ENCODE results near the gene KLHDC8A. TPM values are rescaled to one million over a fixed set of nuclear protein-coding genes. Genes with fewer than 3 reads are reported as not detected.
A peak's percentile ranks its signal among the peaks of the same experiment; 100 is the strongest.
"Not testable (repeated sequence)": the region's sequence is repeated elsewhere in the genome, so short reads cannot be mapped to it uniquely, and the experiment has no call there.

The KLHDC8A gene, protein sequence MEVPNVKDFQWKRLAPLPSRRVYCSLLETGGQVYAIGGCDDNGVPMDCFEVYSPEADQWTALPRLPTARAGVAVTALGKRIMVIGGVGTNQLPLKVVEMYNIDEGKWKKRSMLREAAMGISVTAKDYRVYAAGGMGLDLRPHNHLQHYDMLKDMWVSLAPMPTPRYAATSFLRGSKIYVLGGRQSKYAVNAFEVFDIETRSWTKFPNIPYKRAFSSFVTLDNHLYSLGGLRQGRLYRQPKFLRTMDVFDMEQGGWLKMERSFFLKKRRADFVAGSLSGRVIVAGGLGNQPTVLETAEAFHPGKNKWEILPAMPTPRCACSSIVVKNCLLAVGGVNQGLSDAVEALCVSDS
- polyA plus RNA-seq: 8.7 TPM
- long read RNA-seq, donor 1, partial matches to known transcripts: 0 of 1 reads
- long read RNA-seq, donor 1, other reads (novel, unspliced or antisense): 0 of 1 reads
- long read RNA-seq, donor 2, partial matches to known transcripts: 0 of 3 reads
- long read RNA-seq, donor 2, other reads (novel, unspliced or antisense): 0 of 3 reads
- long read RNA-seq, donor 3: 0 reads
- long read RNA-seq, donor 4: 0 reads
- long read RNA-seq, donor 5: 0 reads
- long read RNA-seq, donor 6: 0 reads
- long read RNA-seq, donor 7, partial matches to known transcripts: 0 of 1 reads
- long read RNA-seq, donor 7, other reads (novel, unspliced or antisense): 0 of 1 reads
- long read RNA-seq, donor 8, partial matches to known transcripts: 0 of 1 reads
- long read RNA-seq, donor 8, other reads (novel, unspliced or antisense): 0 of 1 reads
- long read RNA-seq, donor 9, partial matches to known transcripts: 0 of 2 reads
- long read RNA-seq, donor 9, other reads (novel, unspliced or antisense): 0 of 2 reads
- long read RNA-seq, donor 10, partial matches to known transcripts: 0 of 1 reads
- long read RNA-seq, donor 10, other reads (novel, unspliced or antisense): 0 of 1 reads
- long read RNA-seq, donor 11: 0 reads

DNA sequence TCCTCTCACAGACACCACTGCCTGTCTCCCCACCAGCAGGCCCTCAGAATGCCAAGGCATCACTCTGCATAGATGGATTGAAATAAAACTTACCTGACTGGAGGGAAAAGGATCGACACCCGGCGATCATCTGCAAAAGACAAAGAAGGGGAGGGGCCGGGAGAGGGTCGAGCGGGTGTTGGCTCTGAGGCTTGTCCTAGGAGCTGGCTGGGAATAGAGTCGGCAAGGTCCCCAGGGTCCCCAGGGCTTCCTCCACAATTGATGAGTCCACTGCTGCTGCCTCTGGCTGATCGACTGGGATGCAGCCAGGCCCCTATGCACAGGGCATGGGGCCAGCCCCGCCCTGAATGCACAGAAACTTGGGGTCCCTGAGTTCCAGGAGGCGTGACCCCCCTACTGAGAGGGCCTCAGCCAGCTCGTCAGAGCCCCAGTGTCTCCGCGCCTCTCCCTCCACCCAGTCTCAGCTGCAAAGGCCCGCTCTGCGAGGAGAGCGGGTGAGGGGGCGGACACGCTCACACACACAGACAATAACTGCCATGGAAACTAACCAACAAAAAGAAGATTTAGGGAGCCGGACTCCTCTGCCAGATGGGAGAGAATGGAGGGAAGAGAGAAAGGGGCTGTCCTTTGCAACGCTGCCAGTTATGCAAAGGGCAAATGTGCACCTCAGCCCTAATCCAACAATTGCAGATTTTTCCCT is at the start of gene KLHDC8A:
TSS of gene KLHDC8A (minus strand) at position 483 of the 700 bp plus-strand sequence. CDS start 13,318 bp downstream, outside the sequence.
- Histone ChIP-seq H3K9me3 (ENCODE audit: control insufficient read depth, low read depth, low read length) (no peaks in the 10 kb centered on the region), H3K27ac (ENCODE audit: low read length) (peak within 1 kb of the TSS; percentile 14), H3K27me3 (ENCODE audit: control insufficient read depth, insufficient read depth, low read length) (no peaks in the 10 kb centered on the region), H3K36me3 (ENCODE audit: control insufficient read depth, insufficient read depth, low read length) (no peaks in the 10 kb centered on the region), H3K4me1 (ENCODE audit: control insufficient read depth, insufficient read depth, low read length) (peaks cover 7% of the 10 kb centered on the region), H3K4me3 (ENCODE audit: low read length) (peak within 1 kb of the TSS; percentile 2)
- peak; percentile 38 to 42 for DNase-seq
- no CpG with 5 or more reads among the region's 20 CpGs for whole genome bisulfite sequencing (ENCODE audit: insufficient coverage, low lambda C conversion rate)

DNA sequence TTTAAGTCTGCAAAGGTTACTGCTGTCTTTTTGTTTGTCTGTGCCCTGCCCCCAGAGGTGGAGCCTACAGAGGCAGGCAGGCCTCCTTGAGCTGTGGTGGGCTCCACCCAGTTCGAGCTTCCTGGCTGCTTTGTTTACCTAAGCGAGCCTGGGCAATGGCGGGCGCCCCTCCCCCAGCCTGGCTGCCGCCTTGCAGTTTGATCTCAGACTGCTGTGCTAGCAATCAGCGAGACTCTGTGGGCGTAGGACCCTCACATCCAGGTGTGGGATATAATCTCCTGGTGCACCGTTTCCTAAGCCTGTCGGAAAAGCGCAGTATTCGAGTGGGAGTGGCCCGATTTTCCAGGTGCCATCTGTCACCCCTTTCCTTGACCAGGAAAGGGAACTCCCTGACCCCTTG is 49.5 kb upstream of the KLHDC8A start:
- not testable (repeated sequence) for H3K9me3 ChIP-seq (ENCODE audit: control insufficient read depth, low read depth, low read length); H3K36me3 ChIP-seq (ENCODE audit: control insufficient read depth, insufficient read depth, low read length); H3K27me3 ChIP-seq (ENCODE audit: control insufficient read depth, insufficient read depth, low read length); H3K4me3 ChIP-seq (ENCODE audit: low read length); H3K4me1 ChIP-seq (ENCODE audit: control insufficient read depth, insufficient read depth, low read length); H3K27ac ChIP-seq (ENCODE audit: low read length); DNase-seq
- WGBS (ENCODE audit: insufficient coverage, low lambda C conversion rate): no CpG with 5 or more reads among the region's 12 CpGs

DNA sequence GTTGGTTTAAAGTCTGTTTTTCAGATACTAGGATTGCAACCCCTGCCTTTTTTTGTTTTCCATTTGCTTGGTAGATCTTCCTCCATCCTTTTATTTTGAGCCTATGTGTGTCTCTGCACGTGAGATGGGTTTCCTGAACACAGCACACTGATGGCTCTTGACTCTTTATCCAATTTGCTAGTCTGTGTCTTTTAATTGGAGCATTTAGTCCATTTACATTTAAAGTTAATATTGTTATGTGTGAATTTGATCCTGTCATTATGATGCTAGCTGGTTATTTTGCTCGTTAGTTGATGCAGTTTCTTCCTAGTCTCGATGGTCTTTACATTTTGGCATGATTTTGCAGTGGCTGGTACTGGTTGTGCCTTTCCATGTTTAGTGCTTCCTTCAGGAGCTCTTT is 47.8 kb upstream of the KLHDC8A start:
- H3K27ac ChIP-seq (ENCODE audit: low read length); H3K9me3 ChIP-seq (ENCODE audit: control insufficient read depth, low read depth, low read length); H3K27me3 ChIP-seq (ENCODE audit: control insufficient read depth, insufficient read depth, low read length); H3K36me3 ChIP-seq (ENCODE audit: control insufficient read depth, insufficient read depth, low read length); DNase-seq; H3K4me3 ChIP-seq (ENCODE audit: low read length); H3K4me1 ChIP-seq (ENCODE audit: control insufficient read depth, insufficient read depth, low read length): not testable (repeated sequence)
- WGBS (ENCODE audit: insufficient coverage, low lambda C conversion rate): no CpG with 5 or more reads among the region's 3 CpGs

DNA sequence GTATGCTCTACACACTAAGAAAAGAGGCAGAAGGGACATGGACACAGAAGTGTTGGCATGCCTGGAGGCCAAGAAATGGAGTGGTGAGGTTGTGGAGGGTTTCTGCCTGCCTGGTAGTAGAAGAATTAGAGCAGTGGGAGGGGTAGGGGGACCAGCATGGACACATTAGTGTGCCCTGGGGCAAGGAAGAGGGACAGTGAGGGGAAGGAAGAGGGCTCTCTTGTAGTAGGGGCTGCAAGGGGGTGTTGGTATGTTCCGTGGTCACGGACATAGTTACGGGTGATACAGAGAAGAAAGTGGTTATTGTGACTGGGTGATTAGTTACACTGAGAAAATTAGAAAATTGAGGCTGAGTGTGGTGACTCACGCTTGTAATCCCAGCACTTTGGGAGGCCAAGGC is 41.9 kb upstream of the KLHDC8A start:
- no peak for DNase-seq
- Histone ChIP-seq H3K36me3 (ENCODE audit: control insufficient read depth, insufficient read depth, low read length) (no peaks in the 10 kb centered on the region), H3K27ac (ENCODE audit: low read length) (no peak overlapping the region), H3K4me1 (ENCODE audit: control insufficient read depth, insufficient read depth, low read length) (no peaks in the 10 kb centered on the region), H3K27me3 (ENCODE audit: control insufficient read depth, insufficient read depth, low read length) (no peaks in the 10 kb centered on the region), H3K4me3 (ENCODE audit: low read length) (no peak overlapping the region), H3K9me3 (ENCODE audit: control insufficient read depth, low read depth, low read length) (no peaks in the 10 kb centered on the region)
- 92% methylated on average over 2 of the region's 4 CpGs for WGBS (ENCODE audit: insufficient coverage, low lambda C conversion rate)

DNA sequence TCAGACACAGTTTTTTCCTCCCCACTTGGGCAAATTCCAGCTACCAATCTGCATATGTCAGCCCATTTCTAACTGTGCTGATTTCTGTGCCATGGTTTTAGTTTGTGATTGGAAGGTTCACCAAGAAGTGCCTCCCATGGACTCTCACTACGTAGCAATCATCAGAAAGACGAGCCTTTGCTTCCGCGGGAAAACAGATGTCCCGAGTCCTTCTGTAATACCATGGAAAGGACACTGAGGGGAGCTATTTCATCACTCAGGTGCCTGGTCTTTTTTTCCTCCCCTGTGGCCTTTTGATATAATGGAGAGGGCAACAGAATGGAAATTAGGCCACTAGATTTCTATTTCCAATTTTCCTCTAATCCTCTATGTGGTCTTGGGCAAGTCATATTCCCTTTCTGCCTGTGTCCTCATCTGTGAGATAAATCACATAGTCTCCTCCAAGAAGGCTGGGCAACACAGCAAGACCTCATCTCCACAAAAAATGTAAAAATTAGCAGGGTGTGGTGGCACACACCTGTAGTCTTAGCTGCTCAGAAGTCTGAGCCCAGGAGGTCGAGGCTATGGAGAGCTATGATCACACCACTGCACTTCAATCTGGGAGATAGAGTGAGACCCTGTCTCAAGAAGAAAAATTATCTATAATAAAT is 40.4 kb upstream of the KLHDC8A start:
- no CpG with 5 or more reads among the region's 6 CpGs for WGBS (ENCODE audit: insufficient coverage, low lambda C conversion rate)
- no peaks in the 10 kb centered on the region for H3K9me3 ChIP-seq (ENCODE audit: control insufficient read depth, low read depth, low read length)
- H3K4me1 ChIP-seq (ENCODE audit: control insufficient read depth, insufficient read depth, low read length): no peaks in the 10 kb centered on the region
- no peaks in the 10 kb centered on the region for H3K27me3 ChIP-seq (ENCODE audit: control insufficient read depth, insufficient read depth, low read length)
- H3K36me3 ChIP-seq (ENCODE audit: control insufficient read depth, insufficient read depth, low read length): no peaks in the 10 kb centered on the region
- peak in 1 of 2 donors; percentile 42 for DNase-seq
- no peak overlapping the region for H3K4me3 ChIP-seq (ENCODE audit: low read length)
- H3K27ac ChIP-seq (ENCODE audit: low read length): no peak overlapping the region

DNA sequence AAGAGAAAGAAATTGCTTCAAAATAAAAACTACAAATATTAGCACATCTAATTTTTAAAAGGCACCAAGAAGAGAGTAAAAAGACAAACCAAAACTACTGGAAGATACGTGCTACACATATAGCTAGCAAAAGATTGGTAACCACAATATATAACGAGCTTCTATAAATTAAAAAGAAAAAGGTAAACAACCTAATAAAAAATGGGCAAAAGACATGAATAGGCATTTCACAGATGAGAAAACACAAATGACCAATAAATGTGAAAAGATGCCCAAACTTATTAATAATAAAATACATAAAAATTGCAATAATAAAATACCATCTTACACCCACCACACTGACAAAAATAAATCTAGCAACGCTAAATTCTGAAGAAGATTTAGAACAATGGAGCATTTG is 38.9 kb upstream of the KLHDC8A start:
- Histone ChIP-seq H3K27me3 (ENCODE audit: control insufficient read depth, insufficient read depth, low read length) (no peaks in the 10 kb centered on the region), H3K27ac (ENCODE audit: low read length) (no peak overlapping the region), H3K4me1 (ENCODE audit: control insufficient read depth, insufficient read depth, low read length) (no peaks in the 10 kb centered on the region), H3K9me3 (ENCODE audit: control insufficient read depth, low read depth, low read length) (no peaks in the 10 kb centered on the region), H3K36me3 (ENCODE audit: control insufficient read depth, insufficient read depth, low read length) (no peaks in the 10 kb centered on the region), H3K4me3 (ENCODE audit: low read length) (no peak overlapping the region)
- 82% methylated on average over 2 of the region's 3 CpGs for WGBS (ENCODE audit: insufficient coverage, low lambda C conversion rate)
- DNase-seq: no peak

DNA sequence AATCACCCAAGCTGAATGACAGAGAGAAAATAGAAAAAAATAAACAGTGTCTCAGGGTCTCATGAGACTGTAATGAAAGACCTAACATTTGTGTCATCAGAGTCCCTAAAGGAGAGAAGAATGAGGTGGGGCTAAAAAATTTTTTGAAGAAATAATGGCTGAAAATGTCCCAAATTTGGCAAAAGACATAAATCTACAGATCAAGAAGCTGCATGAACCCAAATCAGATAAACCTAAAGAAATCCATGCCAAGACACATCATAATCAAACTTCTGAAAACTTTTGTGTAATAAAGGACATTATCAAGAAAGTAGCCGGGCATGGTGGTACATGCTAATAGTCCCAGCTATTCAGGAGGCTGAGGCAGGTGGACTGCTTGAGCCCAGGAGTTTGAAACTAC is 35.9 kb upstream of the KLHDC8A start:
- H3K4me1 ChIP-seq (ENCODE audit: control insufficient read depth, insufficient read depth, low read length): no peaks in the 10 kb centered on the region
- WGBS (ENCODE audit: insufficient coverage, low lambda C conversion rate): 80% methylated on average over 1 of the region's 1 CpG
- no peaks in the 10 kb centered on the region for H3K27me3 ChIP-seq (ENCODE audit: control insufficient read depth, insufficient read depth, low read length)
- H3K27ac ChIP-seq (ENCODE audit: low read length): no peak overlapping the region
- DNase-seq: no peak
- H3K9me3 ChIP-seq (ENCODE audit: control insufficient read depth, low read depth, low read length): no peaks in the 10 kb centered on the region
- no peak overlapping the region for H3K4me3 ChIP-seq (ENCODE audit: low read length)
- H3K36me3 ChIP-seq (ENCODE audit: control insufficient read depth, insufficient read depth, low read length): no peaks in the 10 kb centered on the region

DNA sequence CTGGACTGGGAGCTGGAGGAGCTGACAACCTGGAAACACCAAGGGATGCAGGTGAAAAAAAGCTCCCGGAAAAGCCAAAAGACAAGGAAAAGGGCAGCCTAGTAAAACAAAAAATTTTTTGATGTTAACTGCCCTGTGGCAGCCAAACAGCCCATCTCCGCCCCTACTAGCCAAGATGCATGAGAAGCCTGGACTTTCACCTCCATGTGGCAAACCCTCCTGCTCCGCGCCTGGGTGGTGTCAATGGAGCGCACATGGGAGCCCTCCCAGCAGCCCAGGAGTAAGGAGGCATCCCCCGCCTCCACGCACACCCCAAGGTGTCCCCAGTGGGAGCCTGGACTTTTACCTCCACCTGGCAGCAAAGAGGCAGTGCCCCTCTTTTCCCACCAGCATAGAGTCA is 34.7 kb upstream of the KLHDC8A start:
- 71% methylated on average over 1 of the region's 7 CpGs for whole genome bisulfite sequencing (ENCODE audit: insufficient coverage, low lambda C conversion rate)

DNA sequence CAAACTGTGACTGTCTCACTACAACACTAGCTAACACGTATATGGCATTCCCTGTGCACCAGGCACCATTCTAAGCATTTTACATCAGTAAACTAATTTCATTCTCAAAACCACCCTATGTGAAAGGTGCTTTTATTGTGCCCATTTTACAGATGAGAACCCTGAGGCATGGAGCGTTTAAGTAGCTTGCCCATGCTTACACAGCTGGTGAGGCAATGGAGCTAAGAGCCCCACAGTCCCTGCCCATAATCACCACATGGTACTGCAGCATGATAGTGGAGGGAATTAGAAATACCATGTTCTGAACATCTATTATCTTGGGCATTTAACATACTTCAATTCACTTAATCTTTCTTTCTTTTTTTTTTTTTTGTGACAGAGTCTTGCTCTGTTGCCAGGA is 31.1 kb upstream of the KLHDC8A start:
- DNase-seq: no peak
- no peaks in the 10 kb centered on the region for H3K4me1 ChIP-seq (ENCODE audit: control insufficient read depth, insufficient read depth, low read length)
- no CpG with 5 or more reads among the region's 2 CpGs for WGBS (ENCODE audit: insufficient coverage, low lambda C conversion rate)
- no peaks in the 10 kb centered on the region for H3K9me3 ChIP-seq (ENCODE audit: control insufficient read depth, low read depth, low read length)
- H3K36me3 ChIP-seq (ENCODE audit: control insufficient read depth, insufficient read depth, low read length): no peaks in the 10 kb centered on the region
- no peak overlapping the region for H3K4me3 ChIP-seq (ENCODE audit: low read length)
- H3K27ac ChIP-seq (ENCODE audit: low read length): no peak overlapping the region
- no peaks in the 10 kb centered on the region for H3K27me3 ChIP-seq (ENCODE audit: control insufficient read depth, insufficient read depth, low read length)

More for the DNA sequence above, 34.7 kb upstream of the KLHDC8A start:
- DNase-seq: no peak
- no peaks in the 10 kb centered on the region for H3K36me3 ChIP-seq (ENCODE audit: control insufficient read depth, insufficient read depth, low read length)
- no peaks in the 10 kb centered on the region for H3K27me3 ChIP-seq (ENCODE audit: control insufficient read depth, insufficient read depth, low read length)
- no peak overlapping the region for H3K4me3 ChIP-seq (ENCODE audit: low read length)
- H3K27ac ChIP-seq (ENCODE audit: low read length): no peak overlapping the region
- H3K9me3 ChIP-seq (ENCODE audit: control insufficient read depth, low read depth, low read length): no peaks in the 10 kb centered on the region
- H3K4me1 ChIP-seq (ENCODE audit: control insufficient read depth, insufficient read depth, low read length): no peaks in the 10 kb centered on the region

DNA sequence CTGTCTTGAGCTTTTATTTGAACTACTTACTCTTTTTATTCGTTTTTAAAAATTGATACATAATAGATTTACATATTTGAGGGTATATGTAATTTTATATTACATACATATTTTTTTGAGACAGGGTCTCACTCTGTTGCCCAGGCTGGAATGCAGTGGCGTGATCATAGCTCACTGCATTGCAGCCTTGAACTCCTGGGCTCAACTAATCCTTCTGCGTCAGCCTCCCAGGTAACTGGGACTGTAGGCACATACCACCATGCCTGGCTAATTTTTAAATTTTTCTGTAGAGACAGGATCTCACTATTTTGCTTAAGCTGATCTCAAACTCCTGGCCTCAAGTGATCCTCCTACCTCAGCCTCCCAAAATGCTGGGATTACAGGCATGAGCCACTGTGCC is 26.3 kb upstream of the KLHDC8A start:
- H3K9me3 ChIP-seq (ENCODE audit: control insufficient read depth, low read depth, low read length); H3K27ac ChIP-seq (ENCODE audit: low read length); H3K4me1 ChIP-seq (ENCODE audit: control insufficient read depth, insufficient read depth, low read length); H3K36me3 ChIP-seq (ENCODE audit: control insufficient read depth, insufficient read depth, low read length); H3K27me3 ChIP-seq (ENCODE audit: control insufficient read depth, insufficient read depth, low read length); DNase-seq; H3K4me3 ChIP-seq (ENCODE audit: low read length): not testable (repeated sequence)
- WGBS (ENCODE audit: insufficient coverage, low lambda C conversion rate): 91% methylated on average over 1 of the region's 3 CpGs
